Calu3 (cell line): ENCODE data around the gene UTS2R. TPM values are rescaled to one million over a fixed set of nuclear protein-coding genes. Genes with fewer than 3 reads are reported as not detected.
"Not testable (repeated sequence)": the region's sequence is repeated elsewhere in the genome, so short reads cannot be mapped to it uniquely, and the experiment has no call there.

Experiments
- BruUV-seq: library from RNA; stranded (reverse); fragments of 400-500 nt; replicated peaks from 2 replicates; lab custom pipeline; 2021; lab: Mats Ljungman, UMichigan
- CTCF ChIA-PET: fragments of 300-600 bp; sonication (Branson Sonifier 250); formaldehyde crosslinking; loops from one replicate; lab custom pipeline; 2022; ENCODE audit warnings: antibody characterized with exemption; lab: Charles Lee
- DNase-seq: peaks from one replicate; pipeline ENCODE4 v3.0.0; 2022
- H3K27ac Mint-ChIP-seq: one replicate; pipeline ENCODE4 v1.8.0; 2022; ENCODE audit warnings: mixed read lengths; ENCODE audit not compliant: unreplicated experiment
- H3K27me3 Mint-ChIP-seq: one replicate; pipeline ENCODE4 v1.8.0; 2022; ENCODE audit warnings: mixed read lengths; ENCODE audit not compliant: unreplicated experiment
- H3K36me3 Mint-ChIP-seq: one replicate; pipeline ENCODE4 v1.8.0; 2022; ENCODE audit warnings: mild to moderate bottlenecking, moderate library complexity, mixed read lengths; ENCODE audit not compliant: insufficient read depth, unreplicated experiment
- H3K4me1 Mint-ChIP-seq: one replicate; pipeline ENCODE4 v1.8.0; 2022; ENCODE audit warnings: mild to moderate bottlenecking, low read depth, mixed read lengths; ENCODE audit not compliant: unreplicated experiment
- H3K4me3 Mint-ChIP-seq: one replicate; pipeline ENCODE4 v1.8.0; 2022; ENCODE audit warnings: mild to moderate bottlenecking, low read depth, moderate library complexity, mixed read lengths; ENCODE audit not compliant: unreplicated experiment
- H3K9me3 Mint-ChIP-seq: one replicate; pipeline ENCODE4 v1.8.0; 2022; ENCODE audit warnings: low read depth, mixed read lengths; ENCODE audit not compliant: unreplicated experiment
- CTCF ChIP-seq: fragments of 200-600 bp; IDR thresholded peaks from one replicate; pipeline ENCODE4 v1.8.0; 2022; ENCODE audit warnings: antibody characterized with exemption; ENCODE audit not compliant: unreplicated experiment
- intact Hi-C: fragments of 100-400 bp; cut with micrococcal nuclease; formaldehyde crosslinking; loops from one replicate; pipeline ENCODE4 v1.10.0; 2022; ENCODE audit not compliant: unreplicated experiment
- total RNA-seq: library from RNA; stranded (reverse); gene quantifications from 2 replicates; pipeline ENCODE4 v1.2.3, GENCODE V29; 2022

The UTS2R gene
- total RNA-seq, 1 experiment from 2014 or later: not detected

GRCh38 chr17:82377924-82378740 is 6.6 kb downstream of the UTS2R start:
- BruUV-seq: no TSS peak
- TF ChIP-seq CTCF: no peak
- Mint-ChIP-seq H3K4me1 (peaks cover 6% of the 10 kb centered on the region), H3K4me3 (no peak overlapping the region), H3K27me3 (peaks cover 43% of the 10 kb centered on the region), H3K9me3 (no peaks in the 10 kb centered on the region), H3K36me3 (no peaks in the 10 kb centered on the region), H3K27ac (no peak overlapping the region)
- intact Hi-C loops: no loop called here
- CTCF ChIA-PET: interaction anchor here (1.2 kb wide), 1 partner anchor 27 kb away, joined by 4 read pairs; no protein-coding TSS in a partner anchor
- no peak for DNase-seq

- no peak for TF ChIP-seq CTCF
- no TSS peak for BruUV-seq
- Mint-ChIP-seq H3K27me3 (peaks cover 38% of the 10 kb centered on the region), H3K4me3 (no peak overlapping the region), H3K36me3 (no peaks in the 10 kb centered on the region), H3K4me1 (peaks cover 6% of the 10 kb centered on the region), H3K9me3 (no peaks in the 10 kb centered on the region), H3K27ac (no peak overlapping the region)
- CTCF ChIA-PET: interaction anchor here (1.2 kb wide), 1 partner anchor 28 kb away, joined by 4 read pairs; no protein-coding TSS in a partner anchor
- DNase-seq: no peak
- intact Hi-C loops: no loop called here
Observed at GRCh38 chr17:82378741-82379021, 7.1 kb downstream of the UTS2R start.

DNA sequence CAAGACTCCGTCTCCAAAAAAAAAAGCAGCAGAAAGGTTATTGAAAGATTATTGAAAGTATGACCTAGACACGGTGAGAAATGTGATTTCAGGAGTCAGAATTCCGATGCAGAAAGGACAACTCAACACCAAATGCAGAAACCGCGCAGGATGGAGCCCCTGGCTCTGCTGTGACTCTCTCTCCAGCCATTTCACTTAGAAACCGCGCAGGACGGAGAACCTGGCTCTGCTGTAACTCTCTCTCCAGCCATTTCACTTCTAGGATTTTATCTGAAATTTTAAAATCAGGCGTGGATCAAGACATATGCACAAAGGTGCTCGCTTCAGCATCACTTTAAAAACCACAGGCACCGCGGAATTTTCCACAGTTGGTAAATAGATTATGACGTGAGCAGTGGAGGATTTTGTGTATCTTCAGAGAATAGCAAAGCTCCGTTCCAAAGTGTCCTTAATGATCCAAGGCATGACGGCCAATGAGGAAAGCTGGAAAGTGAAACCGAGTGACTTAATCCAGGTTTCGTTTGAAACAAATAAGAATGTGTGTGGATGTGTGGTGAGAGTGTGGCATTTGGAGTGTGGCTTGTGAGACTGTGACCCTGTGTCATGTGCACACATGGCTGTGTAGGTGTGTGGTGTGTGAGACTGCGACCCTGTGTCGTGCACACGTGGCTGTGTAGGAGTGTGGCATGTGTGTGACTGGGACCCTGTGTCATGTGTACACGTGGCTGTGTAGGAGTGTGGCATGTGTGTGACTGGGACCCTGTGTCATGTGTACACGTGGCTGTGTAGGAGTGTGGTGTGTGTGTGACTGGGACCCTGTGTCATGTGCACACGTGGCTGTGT is 9.5 kb downstream of the UTS2R start:
- BruUV-seq: no TSS peak
- CTCF ChIA-PET: no interaction called here
- Mint-ChIP-seq H3K36me3 (peaks cover 5% of the 10 kb centered on the region), H3K27ac (peak overlapping the region; percentile 2), H3K9me3 (no peaks in the 10 kb centered on the region), H3K4me3 (no peak overlapping the region), H3K4me1 (peaks cover 6% of the 10 kb centered on the region), H3K27me3 (peaks cover 46% of the 10 kb centered on the region)
- TF ChIP-seq CTCF: no peak
- intact Hi-C loops: no loop called here
- no peak for DNase-seq

- H3K4me1 Mint-ChIP-seq, CTCF ChIA-PET, H3K4me3 Mint-ChIP-seq, H3K27ac Mint-ChIP-seq, H3K9me3 Mint-ChIP-seq, DNase-seq, BruUV-seq, intact Hi-C loops, H3K36me3 Mint-ChIP-seq: not testable (repeated sequence)
- peaks cover 51% of the 10 kb centered on the region for H3K27me3 Mint-ChIP-seq
Observed at GRCh38 chr17:82381703-82382009, 10.1 kb downstream of the UTS2R start.

- CTCF ChIA-PET, H3K36me3 Mint-ChIP-seq: not testable (repeated sequence)
Observed at GRCh38 chr17:82382220-82382932, 10.8 kb downstream of the UTS2R start.

More at GRCh38 chr17:82382220-82382932, 10.8 kb downstream of the UTS2R start:
- BruUV-seq, intact Hi-C loops, DNase-seq, H3K27ac Mint-ChIP-seq, H3K9me3 Mint-ChIP-seq, H3K4me1 Mint-ChIP-seq, H3K4me3 Mint-ChIP-seq: not testable (repeated sequence)
- H3K27me3 Mint-ChIP-seq: peaks cover 59% of the 10 kb centered on the region
